ENCODE results near the gene NTNG2. TPM values are rescaled to one million over a fixed set of nuclear protein-coding genes. Genes with fewer than 3 reads are reported as not detected.

NTNG2 gene
- total and polyA plus RNA-seq, 2 donors (not counting 1 experiment from before 2014, with no cell fraction given): 5.0 to 6.6 TPM

DNA sequence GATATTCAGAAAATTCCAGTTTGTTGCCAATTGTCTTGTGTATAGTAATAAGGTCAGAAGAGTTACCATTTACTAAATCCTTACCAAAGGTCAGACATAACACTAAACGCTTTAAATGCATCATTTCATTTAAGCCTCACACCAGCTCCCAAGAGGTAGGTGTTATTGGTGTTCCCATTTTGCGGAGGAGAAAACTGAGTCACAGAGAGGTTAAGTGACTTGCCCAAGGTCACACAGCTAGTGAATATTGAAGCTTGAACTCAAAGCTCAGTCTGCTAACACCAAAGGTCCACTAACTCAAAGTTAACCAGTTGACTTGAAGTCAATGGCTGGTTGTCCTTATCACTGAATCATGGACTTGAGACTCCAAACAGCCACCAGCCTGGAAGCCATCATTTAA, 40.8 kb upstream of the NTNG2 start:
- H3K27me3 Mint-ChIP-seq: peaks cover 60% of the 10 kb centered on the region
- no peak overlapping the region for H3K27ac Mint-ChIP-seq
- H3K4me1 ChIP-seq (ENCODE audit: control insufficient read depth in 2 of 2, insufficient read depth in 2 of 2, low read length in 2 of 2): no peaks in the 10 kb centered on the region
- H3K9ac ChIP-seq (ENCODE audit: low read length): no peak overlapping the region
- no CpG with 5 or more reads among the region's 2 CpGs for WGBS (ENCODE audit: insufficient coverage)
- no peaks in the 10 kb centered on the region for H3K36me3 ChIP-seq (replicated peaks in 1 of 2; ENCODE audit: control extremely low read depth in 1 of 2, control insufficient read depth in 1 of 2, extremely low read depth in 1 of 2, insufficient read depth in 2 of 2, low read length in 1 of 2)
- POLR2A ChIA-PET: no interaction called here
- H3K4me3 ChIP-seq (ENCODE audit: control extremely low read depth in 1 of 5, extremely low read depth in 1 of 5, insufficient read depth in 1 of 5, low read depth in 2 of 5, low read length in 4 of 5): no peak overlapping the region
- CTCF ChIA-PET: no interaction called here
- no peak overlapping the region for H2AFZ ChIP-seq (ENCODE audit: insufficient read depth, low read depth, low read length, poor library complexity, severe bottlenecking)
- no peaks in the 10 kb centered on the region for H3K9me3 Mint-ChIP-seq (ENCODE audit: insufficient read depth)
- intact Hi-C loops (cut with micrococcal nuclease): no loop called here
- ATAC-seq (ENCODE audit: low read depth) (no peak), DNase-seq (no peak)
- H3K4me1 Mint-ChIP-seq: peaks cover under 1% of the 10 kb centered on the region
- H3K4me3 Mint-ChIP-seq: no peak overlapping the region
- H3K27me3 ChIP-seq (replicated peaks in 1 of 4; ENCODE audit: control extremely low read depth in 1 of 4, control insufficient read depth in 3 of 4, insufficient read depth in 4 of 4, low read length in 3 of 4): peaks cover 0 to 32% (median 9%) of the 10 kb centered on the region in 4 experiments
- H3K27ac ChIP-seq (ENCODE audit: low read length in 2 of 2): no peak overlapping the region
- no peaks in the 10 kb centered on the region for H3K79me2 ChIP-seq (ENCODE audit: control insufficient read depth, insufficient read depth, low read length)
- H4K20me1 ChIP-seq (ENCODE audit: control insufficient read depth, insufficient read depth, low read length, poor library complexity, severe bottlenecking): no peaks in the 10 kb centered on the region
- TF ChIP-seq EZH2 (IDR thresholded peaks at IDR 0.05; ENCODE audit: borderline replicate concordance, insufficient read depth, low read depth, low read length, poor library complexity, severe bottlenecking): no peak
- TF ChIP-seq, protein P1, sequence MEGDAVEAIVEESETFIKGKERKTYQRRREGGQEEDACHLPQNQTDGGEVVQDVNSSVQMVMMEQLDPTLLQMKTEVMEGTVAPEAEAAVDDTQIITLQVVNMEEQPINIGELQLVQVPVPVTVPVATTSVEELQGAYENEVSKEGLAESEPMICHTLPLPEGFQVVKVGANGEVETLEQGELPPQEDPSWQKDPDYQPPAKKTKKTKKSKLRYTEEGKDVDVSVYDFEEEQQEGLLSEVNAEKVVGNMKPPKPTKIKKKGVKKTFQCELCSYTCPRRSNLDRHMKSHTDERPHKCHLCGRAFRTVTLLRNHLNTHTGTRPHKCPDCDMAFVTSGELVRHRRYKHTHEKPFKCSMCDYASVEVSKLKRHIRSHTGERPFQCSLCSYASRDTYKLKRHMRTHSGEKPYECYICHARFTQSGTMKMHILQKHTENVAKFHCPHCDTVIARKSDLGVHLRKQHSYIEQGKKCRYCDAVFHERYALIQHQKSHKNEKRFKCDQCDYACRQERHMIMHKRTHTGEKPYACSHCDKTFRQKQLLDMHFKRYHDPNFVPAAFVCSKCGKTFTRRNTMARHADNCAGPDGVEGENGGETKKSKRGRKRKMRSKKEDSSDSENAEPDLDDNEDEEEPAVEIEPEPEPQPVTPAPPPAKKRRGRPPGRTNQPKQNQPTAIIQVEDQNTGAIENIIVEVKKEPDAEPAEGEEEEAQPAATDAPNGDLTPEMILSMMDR (IDR thresholded peaks at IDR 0.05): no peak
- no peak overlapping the region for H3K4me2 ChIP-seq (replicated peaks; ENCODE audit: low read depth, low read length, poor library complexity, severe bottlenecking)
- H3K9me3 ChIP-seq (ENCODE audit: control extremely low read depth in 1 of 3, control insufficient read depth in 2 of 3, insufficient read depth in 1 of 3, low read length in 2 of 3): no peaks in the 10 kb centered on the region

DNA sequence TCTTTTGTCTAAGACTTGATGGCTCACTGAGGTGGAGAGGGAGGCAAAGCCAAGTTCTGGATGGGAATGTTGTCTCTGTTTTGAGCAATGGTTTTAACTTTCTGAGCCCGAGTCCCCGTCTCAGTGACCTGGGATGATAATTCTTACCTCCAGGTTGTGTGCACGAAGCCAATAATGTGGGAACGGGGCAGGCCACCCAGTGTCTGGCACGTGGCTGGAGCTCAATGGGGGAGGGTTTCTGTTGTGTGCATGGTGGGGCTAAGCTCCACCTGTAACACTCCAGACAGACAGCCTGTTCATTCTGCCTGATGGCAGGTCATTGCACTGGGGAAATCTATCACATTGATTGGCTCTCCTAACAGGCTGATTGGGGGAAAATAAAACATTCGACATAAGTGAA, 37.1 kb upstream of the NTNG2 start:
- Histone ChIP-seq H2AFZ (ENCODE audit: insufficient read depth, low read depth, low read length, poor library complexity, severe bottlenecking) (no peak overlapping the region), H3K79me2 (ENCODE audit: control insufficient read depth, insufficient read depth, low read length) (no peaks in the 10 kb centered on the region), H3K9me3 (ENCODE audit: control extremely low read depth in 1 of 3, control insufficient read depth in 2 of 3, insufficient read depth in 1 of 3, low read length in 2 of 3) (peaks cover 0 to 2% (median 0%) of the 10 kb centered on the region in 3 donors), H3K27me3 (replicated peaks in 1 of 4; ENCODE audit: control extremely low read depth in 1 of 4, control insufficient read depth in 3 of 4, insufficient read depth in 4 of 4, low read length in 3 of 4) (peaks cover 0 to 46% (median 14%) of the 10 kb centered on the region in 4 experiments), H4K20me1 (ENCODE audit: control insufficient read depth, insufficient read depth, low read length, poor library complexity, severe bottlenecking) (no peaks in the 10 kb centered on the region), H3K36me3 (replicated peaks in 1 of 2; ENCODE audit: control extremely low read depth in 1 of 2, control insufficient read depth in 1 of 2, extremely low read depth in 1 of 2, insufficient read depth in 2 of 2, low read length in 1 of 2) (no peaks in the 10 kb centered on the region), H3K27ac (ENCODE audit: low read length in 2 of 2) (no peak overlapping the region), H3K4me2 (replicated peaks; ENCODE audit: low read depth, low read length, poor library complexity, severe bottlenecking) (no peak overlapping the region), H3K4me3 (ENCODE audit: control extremely low read depth in 1 of 5, extremely low read depth in 1 of 5, insufficient read depth in 1 of 5, low read depth in 2 of 5, low read length in 4 of 5) (no peak overlapping the region), H3K4me1 (ENCODE audit: control insufficient read depth in 2 of 2, insufficient read depth in 2 of 2, low read length in 2 of 2) (peaks cover 0 to 3% of the 10 kb centered on the region in 2 donors), H3K9ac (ENCODE audit: low read length) (no peak overlapping the region)
- Mint-ChIP-seq H3K9me3 (ENCODE audit: insufficient read depth) (no peaks in the 10 kb centered on the region), H3K27me3 (peaks cover 75% of the 10 kb centered on the region), H3K27ac (no peak overlapping the region), H3K4me1 (peaks cover 5% of the 10 kb centered on the region), H3K4me3 (no peak overlapping the region)
- TF ChIP-seq, protein P1 (IDR thresholded peaks at IDR 0.05): no peak
- no peak for TF ChIP-seq EZH2 (IDR thresholded peaks at IDR 0.05; ENCODE audit: borderline replicate concordance, insufficient read depth, low read depth, low read length, poor library complexity, severe bottlenecking)
- ATAC-seq (ENCODE audit: low read depth): no peak
- ChIA-PET POLR2A (no interaction called here), CTCF (no interaction called here)
- 63% methylated on average over 4 of the region's 6 CpGs for WGBS (ENCODE audit: insufficient coverage)
- intact Hi-C loops (cut with micrococcal nuclease): no loop called here
- no peak for DNase-seq
